Measurements from ENCODE around the gene SYT1.

Gene SYT1

GRCh38 chr12:79441534-79441933, 577.0 kb downstream of the SYT1 start:
- DNase-seq (ENCODE audit: low read depth): no peak

GRCh38 chr12:79442396-79442795, 577.8 kb downstream of the SYT1 start:
- DNase-seq (ENCODE audit: low read depth): no peak

DNA sequence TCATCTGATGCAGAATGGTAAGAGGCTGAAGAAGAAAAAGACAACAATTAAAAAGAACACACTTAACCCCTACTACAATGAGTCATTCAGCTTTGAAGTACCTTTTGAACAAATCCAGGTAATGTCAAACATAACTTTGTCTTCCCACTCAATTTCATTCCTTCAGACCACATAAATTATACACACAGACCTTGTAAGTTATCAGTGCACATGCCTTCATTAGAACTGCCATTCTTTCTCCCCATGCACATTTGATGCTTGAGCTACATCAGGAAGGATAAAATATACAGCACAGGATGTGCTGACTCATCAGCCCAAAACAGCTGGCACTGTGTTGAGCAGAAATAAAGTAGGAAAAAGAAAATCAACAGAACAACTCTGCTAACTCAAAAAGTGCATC, 579.5 kb downstream of the SYT1 start:
- DNase-seq (ENCODE audit: low read depth): no peak

GRCh38 chr12:79448816-79449215, 584.2 kb downstream of the SYT1 start:
- DNase-seq (ENCODE audit: low read depth): no peak

DNA sequence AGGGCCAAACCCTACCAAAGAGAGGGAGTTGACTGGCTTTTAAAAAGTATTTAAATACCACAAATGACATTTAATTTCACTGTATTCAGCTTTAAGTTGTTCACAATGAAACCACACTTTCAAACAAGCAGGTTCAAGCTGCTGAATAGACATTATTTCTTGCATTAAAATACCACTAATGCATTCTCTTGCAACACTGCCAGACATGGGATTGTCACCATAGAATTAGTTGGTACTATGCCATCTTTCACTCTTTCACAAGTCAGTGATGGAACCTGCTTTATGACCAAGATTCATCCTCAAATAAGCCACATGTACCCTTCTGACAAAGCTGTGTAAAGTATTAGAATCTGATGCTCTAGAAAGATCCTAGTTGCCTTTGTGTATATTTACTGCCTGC, 586.8 kb downstream of the SYT1 start:
- no peak for DNase-seq (ENCODE audit: low read depth)

DNA sequence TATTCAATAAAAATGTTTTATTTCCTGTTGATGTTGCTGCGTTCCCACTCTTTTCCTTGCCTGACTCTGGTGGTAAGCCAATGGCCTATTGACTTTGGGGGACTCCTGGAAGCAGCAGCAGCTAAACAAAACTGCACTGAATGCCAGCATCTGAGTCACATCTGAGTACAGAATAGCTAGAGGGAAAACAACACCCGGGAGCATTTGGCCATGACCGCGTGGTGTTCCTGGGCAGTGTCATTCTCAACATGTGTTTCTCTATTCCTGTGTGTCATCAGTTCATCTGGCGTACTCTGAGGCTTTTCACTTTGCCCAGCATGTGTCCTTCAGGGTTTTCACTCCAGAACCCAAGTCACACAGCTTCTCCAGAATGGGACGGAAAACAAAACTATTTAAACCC, 587.4 kb downstream of the SYT1 start:
- DNase-seq (ENCODE audit: low read depth): no peak

DNA sequence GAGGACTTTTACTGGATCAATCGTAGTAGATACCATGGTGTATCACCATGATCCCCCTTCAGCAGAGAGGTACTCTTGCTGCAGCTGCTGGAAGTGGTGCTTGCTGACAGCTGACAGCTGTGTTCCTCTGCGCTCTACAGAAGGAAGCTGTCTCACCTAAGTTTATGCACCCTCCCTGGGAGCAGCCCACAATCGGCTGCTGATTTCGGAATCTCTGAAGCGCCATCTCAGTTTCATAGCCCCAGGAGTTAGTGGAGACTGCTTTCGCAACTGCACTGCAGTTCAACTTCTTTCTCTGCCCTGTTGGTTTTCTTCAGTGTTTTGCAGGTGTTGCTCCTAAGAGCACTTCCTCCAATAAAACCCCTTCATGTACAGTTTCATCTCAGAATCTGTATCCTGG, 588.3 kb downstream of the SYT1 start:
- DNase-seq (ENCODE audit: low read depth): no peak

DNA sequence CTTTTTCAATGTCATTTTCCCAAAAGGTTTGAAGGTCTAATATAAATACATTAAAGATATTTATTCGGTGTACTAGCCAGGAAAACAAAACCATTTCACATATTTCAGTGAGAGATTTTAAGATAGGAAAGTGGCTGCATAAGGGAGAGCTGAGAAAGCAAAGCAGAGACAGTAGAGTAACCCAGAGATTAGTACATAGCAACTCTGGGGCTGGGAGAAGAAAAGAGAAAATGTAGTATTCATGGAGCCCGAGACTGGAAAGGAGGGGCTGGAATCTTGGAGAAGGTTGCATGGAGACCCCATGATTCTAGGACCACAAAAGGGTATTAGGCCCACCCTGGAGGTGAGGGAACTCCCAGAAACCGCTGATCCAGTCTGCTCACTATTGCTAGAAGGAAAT, 589.2 kb downstream of the SYT1 start:
- DNase-seq (ENCODE audit: low read depth): no peak

GRCh38 chr12:79454338-79454843, 589.8 kb downstream of the SYT1 start:
- DNase-seq (ENCODE audit: low read depth): no peak

DNA sequence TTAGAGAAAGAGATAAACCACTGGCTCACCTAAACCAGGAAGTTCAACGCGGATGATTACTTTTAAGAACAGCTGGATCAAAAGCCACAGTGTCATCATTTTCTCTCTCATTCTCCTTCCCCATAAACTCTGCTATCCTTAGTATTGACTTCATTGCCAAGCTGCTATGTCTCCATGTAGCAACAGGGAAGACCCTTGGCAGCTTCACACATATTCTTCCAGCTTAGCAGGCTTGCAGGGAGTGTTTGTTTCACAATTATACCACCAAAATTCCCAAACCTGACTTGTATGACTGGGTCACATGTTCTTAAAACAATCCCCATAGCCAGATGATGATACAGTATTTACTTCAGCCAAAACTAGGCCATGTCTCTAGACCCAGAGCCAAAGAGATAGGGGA, 590.7 kb downstream of the SYT1 start:
- DNase-seq (ENCODE audit: low read depth): no peak

DNA sequence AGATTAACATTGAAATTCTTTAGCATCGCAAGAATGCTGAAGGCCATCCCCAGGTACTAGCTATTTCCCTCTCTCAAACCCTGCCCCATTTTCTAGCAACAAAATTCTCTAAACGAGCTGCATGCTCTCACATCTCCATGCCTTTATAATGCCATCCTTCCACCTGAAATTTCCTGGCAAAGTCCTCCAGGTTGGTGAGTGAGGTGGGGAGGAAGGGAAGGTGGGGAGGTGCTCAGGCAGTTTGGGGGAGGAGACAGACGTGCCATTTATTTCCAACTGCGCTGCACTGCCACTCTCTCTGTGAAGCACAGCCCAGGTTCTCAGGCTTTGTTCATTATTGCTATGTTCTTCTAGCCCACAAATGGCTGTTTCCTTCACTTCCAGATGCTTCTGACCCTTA, 617.7 kb downstream of the SYT1 start:
- no peak for DNase-seq (ENCODE audit: low read depth)

DNA sequence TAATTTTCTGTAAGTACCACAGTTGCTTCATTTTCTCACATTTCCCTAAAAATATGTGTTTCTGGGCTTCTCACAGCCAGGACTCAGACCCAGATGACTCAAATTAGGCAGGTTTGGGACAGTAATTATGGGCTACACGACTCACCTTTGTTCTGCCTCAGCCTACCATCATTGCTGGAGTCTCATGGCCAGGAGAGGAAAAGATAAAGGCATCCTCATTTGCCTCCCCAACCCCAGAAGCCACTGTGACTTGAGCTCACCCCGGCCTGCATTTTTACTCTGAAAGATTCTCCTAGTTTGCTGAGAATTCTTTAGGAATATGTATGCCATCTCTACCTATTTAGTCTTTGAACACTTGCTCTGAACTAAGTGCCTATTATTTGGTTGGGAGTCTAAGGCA, 618.3 kb downstream of the SYT1 start:
- DNase-seq (ENCODE audit: low read depth): no peak

- DNase-seq (ENCODE audit: low read depth): no peak
These were observed 621.6 kb downstream of the SYT1 start for GRCh38 chr12:79486154-79486553.

GRCh38 chr12:79487386-79488110, 623.0 kb downstream of the SYT1 start:
- no peak for DNase-seq (ENCODE audit: low read depth)
